HepG2 (cell line): ENCODE measurements around the gene LMBRD2. TPM values are rescaled to one million over a fixed set of nuclear protein-coding genes. Genes with fewer than 3 reads are reported as not detected.
A peak's percentile ranks its signal among the peaks of the same experiment; 100 is the strongest.

ENCODE experiments used
- AKAP8 ChIP-seq: sonication (generic); formaldehyde crosslinking; IDR thresholded peaks from 2 replicates; pipeline ENCODE4 v1.5.1; 2020; ENCODE audit warnings: mild to moderate bottlenecking, missing genetic modification reagents
- ARNT2 ChIP-seq: sonication (generic); formaldehyde crosslinking; IDR thresholded peaks from 2 replicates; pipeline ENCODE4 v1.8.0; 2022; ENCODE audit warnings: mild to moderate bottlenecking, low read depth, missing genetic modification reagents, moderate library complexity
- HNF4A ChIP-seq: sonication (generic); formaldehyde crosslinking; IDR thresholded peaks from 2 replicates; pipeline ENCODE4 v1.4.0; 2020; ENCODE audit warnings: missing genetic modification reagents
- HNRNPH1 ChIP-seq: fragments of 200-400 bp; formaldehyde crosslinking; optimal IDR thresholded peaks from 2 replicates; pipeline ENCODE3; 2017; ENCODE audit warnings: mild to moderate bottlenecking, low read depth, low read length
- JARID2 ChIP-seq: sonication (generic); formaldehyde crosslinking; IDR thresholded peaks from 2 replicates; pipeline ENCODE4 v1.8.1; 2023; ENCODE audit warnings: missing genetic modification reagents, inconsistent platforms; ENCODE audit not compliant: insufficient replicate concordance
- KLF15 ChIP-seq: sonication (generic); formaldehyde crosslinking; IDR thresholded peaks from 2 replicates; pipeline ENCODE4 v1.8.1; 2023; ENCODE audit warnings: borderline replicate concordance, mild to moderate bottlenecking, inconsistent platforms, missing genetic modification reagents, mixed read lengths
- KLF6 ChIP-seq: IDR thresholded peaks from 2 replicates; pipeline ENCODE4 v1.8.0; 2016; ENCODE audit warnings: missing biosample characterization, missing genetic modification reagents
- MAZ ChIP-seq, 2 experiments: sonication (generic) in 1 of 2; formaldehyde crosslinking in 1 of 2; IDR thresholded peaks; 2 replicates each; pipeline versions ENCODE4 v1.5.0 to v1.6.1; 2012 to 2020; ENCODE audit warnings: low read depth in 2 of 2, mild to moderate bottlenecking in 2 of 2, borderline replicate concordance in 1 of 2, improper control_type of control experiment in 1 of 2, low read length in 1 of 2, missing genetic modification reagents in 1 of 2, moderate library complexity in 1 of 2
- MIER2 ChIP-seq: IDR thresholded peaks from 2 replicates; pipeline ENCODE4 v1.6.1; 2016; ENCODE audit warnings: missing biosample characterization, missing genetic modification reagents
- SMARCE1 ChIP-seq: fragments of 450-650 bp; IDR thresholded peaks from 2 replicates; pipeline ENCODE4 v1.6.1; 2017; ENCODE audit warnings: borderline replicate concordance
- TBX2 ChIP-seq: sonication (generic); formaldehyde crosslinking; IDR thresholded peaks from 2 replicates; pipeline ENCODE4 v1.5.0; 2020; ENCODE audit warnings: missing genetic modification reagents, mild to moderate bottlenecking, borderline replicate concordance
- ZNF10 ChIP-seq: sonication (generic); formaldehyde crosslinking; IDR thresholded peaks from 2 replicates; pipeline ENCODE4 v1.4.0; 2020; ENCODE audit warnings: mild to moderate bottlenecking, low read depth, missing genetic modification reagents, borderline replicate concordance
- ZNF20 ChIP-seq: sonication (generic); formaldehyde crosslinking; IDR thresholded peaks from 2 replicates; pipeline ENCODE4 v1.4.0; 2020; ENCODE audit warnings: mild to moderate bottlenecking, moderate library complexity, missing genetic modification reagents
- polyA plus RNA-seq, 8 experiments: library from polyadenylated mRNA; depleted of rRNA in 3 of 8; stranded (reverse) in 7 of 8; unstranded in 1 of 8; fragments of >200 nt; fragmentation: Illumina TruSeq in 4 of 8; extraction: Trizol in 4 of 8; gene quantifications; 2 replicates each; pipeline versions ENCODE4 v1.2.1 to v1.2.3, GENCODE V29; 2011 to 2016; ENCODE audit warnings: low read depth in 4 of 8, missing spikeins in 1 of 8, mixed read lengths in 1 of 8; ENCODE audit not compliant: insufficient read depth in 1 of 8
- total RNA-seq, 5 experiments: library from RNA; depleted of rRNA; stranded (reverse); fragments of >200 nt; fragmentation: Illumina TruSeq; extraction: Trizol; gene quantifications; 2 replicates each; pipeline ENCODE4 v1.2.3, GENCODE V29; 2016; ENCODE audit warnings: low read depth in 1 of 5
- TF ChIP-seq, protein P1 (sequence below): sonication (generic); formaldehyde crosslinking; IDR thresholded peaks from 2 replicates; pipeline ENCODE4 v1.8.0; 2023; ENCODE audit warnings: mild to moderate bottlenecking, missing genetic modification reagents
- TF ChIP-seq, protein P2 (sequence below): IDR thresholded peaks from 2 replicates; pipeline ENCODE4 v1.6.1; 2016; ENCODE audit warnings: missing compliant biosample characterization, missing genetic modification reagents, borderline replicate concordance
- TF ChIP-seq, protein P3 (sequence below), 2 experiments: IDR thresholded peaks; 2 replicates each; pipeline ENCODE4 v1.6.1; 2011 to 2012; ENCODE audit warnings: low read length in 2 of 2, borderline replicate concordance in 1 of 2, low read depth in 1 of 2, mild to moderate bottlenecking in 1 of 2, moderate library complexity in 1 of 2
- TF ChIP-seq, protein P4 (sequence below): sonication (generic); formaldehyde crosslinking; IDR thresholded peaks from 2 replicates; pipeline ENCODE4 v1.5.0; 2020; ENCODE audit warnings: missing genetic modification reagents
- TF ChIP-seq, protein P5 (sequence below): sonication (generic); formaldehyde crosslinking; conservative IDR thresholded peaks from 2 replicates; pipeline ENCODE4 v1.4.0; 2020; ENCODE audit warnings: missing genetic modification reagents

LMBRD2 gene
- total and polyA plus RNA-seq, 2 of the 13 experiments (the other 11 are each of a cell fraction or from before 2014, with no cell fraction given): 2.0 to 4.7 TPM

DNA sequence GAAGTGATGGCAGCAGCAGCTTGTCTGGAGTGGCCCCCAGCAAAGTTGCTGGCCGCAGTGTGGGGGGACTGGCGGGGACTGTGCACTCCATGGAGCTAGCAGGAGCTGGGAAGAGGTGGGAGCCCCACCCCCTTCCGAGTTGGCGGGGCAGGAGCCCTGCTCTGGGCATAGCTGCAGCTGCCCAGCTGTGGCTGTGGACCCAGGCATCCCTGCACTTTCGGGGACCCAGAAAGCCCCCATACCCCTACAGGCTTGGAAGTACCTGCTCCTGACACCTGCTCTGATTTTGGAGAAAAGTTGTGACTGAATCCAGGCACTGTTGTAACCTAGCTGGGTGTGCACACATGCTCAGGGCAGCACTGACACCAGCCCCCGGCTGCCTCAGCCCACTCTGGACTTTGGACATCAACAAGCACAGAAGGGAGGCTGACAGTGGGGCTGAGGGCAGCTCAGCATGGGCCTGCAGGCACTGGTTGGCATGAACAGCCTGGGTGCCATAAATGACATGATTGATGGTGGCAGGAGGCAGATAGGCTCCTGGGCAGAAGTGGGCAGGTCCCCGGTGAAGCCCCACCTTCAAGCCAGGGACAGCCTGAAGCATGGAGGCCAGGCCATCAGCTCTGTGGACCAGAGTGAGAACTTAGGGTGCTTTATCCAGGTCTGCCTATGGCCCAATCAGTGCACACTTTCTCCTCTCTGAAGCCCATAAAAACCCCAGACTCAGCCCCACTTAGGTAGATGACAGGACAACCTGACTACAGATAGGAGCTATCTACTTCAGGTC, 12.6 kb downstream of the LMBRD2 start (continued):
- TF ChIP-seq TBX2 (peak; percentile 52; the same call in 1 of the 2 replicates), ZNF20 (CRISPR knock-in tag) (no peak), AKAP8 (CRISPR knock-in tag) (no peak), SMARCE1 (no peak), HNF4A (CRISPR knock-in tag) (peak; percentile 98), ARNT2 (CRISPR knock-in tag) (no peak), ZNF10 (no peak), KLF6 (no peak), MIER2 (no peak), MAZ (IDR thresholded peaks at IDR 0.05; ENCODE audit: borderline replicate concordance, low read depth, low read length) (peak; percentile 69; the same call in 1 of the 2 replicates), MAZ (CRISPR knock-in tag; IDR thresholded peaks at IDR 0.05; ENCODE audit: low read depth) (peak; percentile 74), HNRNPH1 (no peak), KLF15 (no peak), JARID2 (no peak)
- TF ChIP-seq, protein P1, sequence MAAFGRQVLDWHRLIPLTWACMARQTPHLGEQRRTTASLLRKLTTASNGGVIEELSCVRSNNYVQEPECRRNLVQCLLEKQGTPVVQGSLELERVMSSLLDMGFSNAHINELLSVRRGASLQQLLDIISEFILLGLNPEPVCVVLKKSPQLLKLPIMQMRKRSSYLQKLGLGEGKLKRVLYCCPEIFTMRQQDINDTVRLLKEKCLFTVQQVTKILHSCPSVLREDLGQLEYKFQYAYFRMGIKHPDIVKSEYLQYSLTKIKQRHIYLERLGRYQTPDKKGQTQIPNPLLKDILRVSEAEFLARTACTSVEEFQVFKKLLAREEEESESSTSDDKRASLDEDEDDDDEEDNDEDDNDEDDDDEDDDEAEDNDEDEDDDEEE (CRISPR knock-in tag): no peak
- TF ChIP-seq, protein P2, sequence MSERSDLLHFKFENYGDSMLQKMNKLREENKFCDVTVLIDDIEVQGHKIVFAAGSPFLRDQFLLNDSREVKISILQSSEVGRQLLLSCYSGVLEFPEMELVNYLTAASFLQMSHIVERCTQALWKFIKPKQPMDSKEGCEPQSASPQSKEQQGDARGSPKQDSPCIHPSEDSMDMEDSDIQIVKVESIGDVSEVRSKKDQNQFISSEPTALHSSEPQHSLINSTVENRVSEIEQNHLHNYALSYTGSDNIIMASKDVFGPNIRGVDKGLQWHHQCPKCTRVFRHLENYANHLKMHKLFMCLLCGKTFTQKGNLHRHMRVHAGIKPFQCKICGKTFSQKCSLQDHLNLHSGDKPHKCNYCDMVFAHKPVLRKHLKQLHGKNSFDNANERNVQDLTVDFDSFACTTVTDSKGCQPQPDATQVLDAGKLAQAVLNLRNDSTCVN (CRISPR knock-in tag): peak; percentile 47; the same call in 1 of the 2 replicates
- TF ChIP-seq, protein P3, sequence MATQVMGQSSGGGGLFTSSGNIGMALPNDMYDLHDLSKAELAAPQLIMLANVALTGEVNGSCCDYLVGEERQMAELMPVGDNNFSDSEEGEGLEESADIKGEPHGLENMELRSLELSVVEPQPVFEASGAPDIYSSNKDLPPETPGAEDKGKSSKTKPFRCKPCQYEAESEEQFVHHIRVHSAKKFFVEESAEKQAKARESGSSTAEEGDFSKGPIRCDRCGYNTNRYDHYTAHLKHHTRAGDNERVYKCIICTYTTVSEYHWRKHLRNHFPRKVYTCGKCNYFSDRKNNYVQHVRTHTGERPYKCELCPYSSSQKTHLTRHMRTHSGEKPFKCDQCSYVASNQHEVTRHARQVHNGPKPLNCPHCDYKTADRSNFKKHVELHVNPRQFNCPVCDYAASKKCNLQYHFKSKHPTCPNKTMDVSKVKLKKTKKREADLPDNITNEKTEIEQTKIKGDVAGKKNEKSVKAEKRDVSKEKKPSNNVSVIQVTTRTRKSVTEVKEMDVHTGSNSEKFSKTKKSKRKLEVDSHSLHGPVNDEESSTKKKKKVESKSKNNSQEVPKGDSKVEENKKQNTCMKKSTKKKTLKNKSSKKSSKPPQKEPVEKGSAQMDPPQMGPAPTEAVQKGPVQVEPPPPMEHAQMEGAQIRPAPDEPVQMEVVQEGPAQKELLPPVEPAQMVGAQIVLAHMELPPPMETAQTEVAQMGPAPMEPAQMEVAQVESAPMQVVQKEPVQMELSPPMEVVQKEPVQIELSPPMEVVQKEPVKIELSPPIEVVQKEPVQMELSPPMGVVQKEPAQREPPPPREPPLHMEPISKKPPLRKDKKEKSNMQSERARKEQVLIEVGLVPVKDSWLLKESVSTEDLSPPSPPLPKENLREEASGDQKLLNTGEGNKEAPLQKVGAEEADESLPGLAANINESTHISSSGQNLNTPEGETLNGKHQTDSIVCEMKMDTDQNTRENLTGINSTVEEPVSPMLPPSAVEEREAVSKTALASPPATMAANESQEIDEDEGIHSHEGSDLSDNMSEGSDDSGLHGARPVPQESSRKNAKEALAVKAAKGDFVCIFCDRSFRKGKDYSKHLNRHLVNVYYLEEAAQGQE (IDR thresholded peaks at IDR 0.05; ENCODE audit: borderline replicate concordance in 1 of 2, low read depth in 1 of 2, low read length in 2 of 2): no peak
- TF ChIP-seq, protein P4, sequence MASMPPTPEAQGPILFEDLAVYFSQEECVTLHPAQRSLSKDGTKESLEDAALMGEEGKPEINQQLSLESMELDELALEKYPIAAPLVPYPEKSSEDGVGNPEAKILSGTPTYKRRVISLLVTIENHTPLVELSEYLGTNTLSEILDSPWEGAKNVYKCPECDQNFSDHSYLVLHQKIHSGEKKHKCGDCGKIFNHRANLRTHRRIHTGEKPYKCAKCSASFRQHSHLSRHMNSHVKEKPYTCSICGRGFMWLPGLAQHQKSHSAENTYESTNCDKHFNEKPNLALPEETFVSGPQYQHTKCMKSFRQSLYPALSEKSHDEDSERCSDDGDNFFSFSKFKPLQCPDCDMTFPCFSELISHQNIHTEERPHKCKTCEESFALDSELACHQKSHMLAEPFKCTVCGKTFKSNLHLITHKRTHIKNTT (CRISPR knock-in tag): no peak
- TF ChIP-seq, protein P5, sequence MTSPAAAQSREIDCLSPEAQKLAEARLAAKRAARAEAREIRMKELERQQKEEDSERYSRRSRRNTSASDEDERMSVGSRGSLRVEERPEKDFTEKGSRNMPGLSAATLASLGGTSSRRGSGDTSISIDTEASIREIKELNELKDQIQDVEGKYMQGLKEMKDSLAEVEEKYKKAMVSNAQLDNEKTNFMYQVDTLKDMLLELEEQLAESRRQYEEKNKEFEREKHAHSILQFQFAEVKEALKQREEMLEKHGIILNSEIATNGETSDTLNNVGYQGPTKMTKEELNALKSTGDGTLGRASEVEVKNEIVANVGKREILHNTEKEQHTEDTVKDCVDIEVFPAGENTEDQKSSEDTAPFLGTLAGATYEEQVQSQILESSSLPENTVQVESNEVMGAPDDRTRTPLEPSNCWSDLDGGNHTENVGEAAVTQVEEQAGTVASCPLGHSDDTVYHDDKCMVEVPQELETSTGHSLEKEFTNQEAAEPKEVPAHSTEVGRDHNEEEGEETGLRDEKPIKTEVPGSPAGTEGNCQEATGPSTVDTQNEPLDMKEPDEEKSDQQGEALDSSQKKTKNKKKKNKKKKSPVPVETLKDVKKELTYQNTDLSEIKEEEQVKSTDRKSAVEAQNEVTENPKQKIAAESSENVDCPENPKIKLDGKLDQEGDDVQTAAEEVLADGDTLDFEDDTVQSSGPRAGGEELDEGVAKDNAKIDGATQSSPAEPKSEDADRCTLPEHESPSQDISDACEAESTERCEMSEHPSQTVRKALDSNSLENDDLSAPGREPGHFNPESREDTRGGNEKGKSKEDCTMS: no peak
